Mesendoderm (in vitro differentiated cells): ENCODE results near the gene VTCN1.

ENCODE experiments used
- DNase-seq: peaks from one replicate; pipeline ENCODE4 v3.0.0; 2013
- H2AK5ac ChIP-seq: 2 replicates; pipeline ENCODE4 v1.6.1; 2013; ENCODE audit warnings: low read length, inconsistent platforms
- H2BK120ac ChIP-seq: 2 replicates; pipeline ENCODE4 v1.6.1; 2013; ENCODE audit warnings: low read depth, mild to moderate bottlenecking, low read length, moderate library complexity, mixed read lengths
- H2BK15ac ChIP-seq: replicated peaks from 2 replicates; pipeline ENCODE4 v1.6.1; 2013; ENCODE audit warnings: low read depth, mild to moderate bottlenecking, moderate library complexity
- H2BK5ac ChIP-seq: 2 replicates; pipeline ENCODE4 v1.6.1; 2013; ENCODE audit warnings: low read length, inconsistent platforms
- H3K18ac ChIP-seq: 2 replicates; pipeline ENCODE4 v1.6.1; 2013; ENCODE audit warnings: mild to moderate bottlenecking, low read length, mixed read lengths
- H3K23ac ChIP-seq: one replicate; pipeline ENCODE4 v1.6.1; 2013; ENCODE audit warnings: low read length
- H3K27ac ChIP-seq: 2 replicates; pipeline ENCODE4 v1.5.1; 2013; ENCODE audit warnings: low read depth, mild to moderate bottlenecking, inconsistent platforms, low read length, moderate library complexity
- H3K27me3 ChIP-seq: 2 replicates; pipeline ENCODE4 v1.6.1; 2013; ENCODE audit warnings: low read length, control low read depth, mild to moderate bottlenecking, inconsistent platforms; ENCODE audit not compliant: insufficient read depth, poor library complexity
- H3K36me3 ChIP-seq: 2 replicates; pipeline ENCODE4 v1.6.1; 2013; ENCODE audit warnings: low read length, inconsistent platforms; ENCODE audit not compliant: control insufficient read depth, insufficient read depth
- H3K4ac ChIP-seq: one replicate; pipeline ENCODE4 v1.6.1; 2013; ENCODE audit warnings: low read depth, mild to moderate bottlenecking, low read length, moderate library complexity
- H3K4me1 ChIP-seq: 2 replicates; pipeline ENCODE4 v1.6.1; 2013; ENCODE audit warnings: low read depth, low read length, inconsistent platforms; ENCODE audit not compliant: control insufficient read depth
- H3K4me2 ChIP-seq: 2 replicates; pipeline ENCODE4 v1.6.1; 2013; ENCODE audit warnings: low read length
- H3K4me3 ChIP-seq: 2 replicates; pipeline ENCODE4 v1.5.1; 2013; ENCODE audit warnings: mild to moderate bottlenecking, low read length
- H3K56ac ChIP-seq: one replicate; pipeline ENCODE4 v1.6.1; 2013; ENCODE audit warnings: low read length
- H3K79me1 ChIP-seq: 2 replicates; pipeline ENCODE4 v1.6.1; 2013; ENCODE audit warnings: low read length, inconsistent platforms
- H3K79me2 ChIP-seq: 2 replicates; pipeline ENCODE4 v1.6.1; 2013; ENCODE audit warnings: mild to moderate bottlenecking, low read length; ENCODE audit not compliant: control insufficient read depth, insufficient read depth
- H3K9ac ChIP-seq: 2 replicates; pipeline ENCODE4 v1.6.1; 2013; ENCODE audit warnings: low read length, inconsistent platforms
- H4K5ac ChIP-seq: one replicate; pipeline ENCODE4 v1.6.1; 2013; ENCODE audit warnings: low read length
- H4K8ac ChIP-seq: one replicate; pipeline ENCODE4 v1.6.1; 2013; ENCODE audit warnings: low read depth, mild to moderate bottlenecking, control low read depth, low read length, moderate library complexity
- WGBS: extraction: QIAGEN DNeasy Blood & Tissue Kit; methylation state at CpG from one replicate; pipeline ENCODE4 v1.1.7; 2013; ENCODE audit warnings: low lambda C conversion rate, missing lambda C conversion rate; ENCODE audit not compliant: insufficient coverage; ENCODE audit errors: extremely low coverage; 5-methylcytosine and 5-hydroxymethylcytosine counted together

VTCN1 gene

GRCh38 chr1:117177376-117177775 lies 33.4 kb downstream of the VTCN1 start:
- Histone ChIP-seq H2BK5ac (no peak overlapping the region), H4K8ac (no peak overlapping the region), H3K4ac (no peak overlapping the region), H2BK15ac (no peak overlapping the region), H3K56ac (no peak overlapping the region), H3K23ac (no peak overlapping the region), H3K79me2 (no peaks in the 10 kb centered on the region), H4K5ac (no peak overlapping the region), H3K9ac (no peak overlapping the region), H3K4me3 (no peak overlapping the region), H2AK5ac (no peak overlapping the region), H3K36me3 (no peaks in the 10 kb centered on the region), H3K27ac (no peak overlapping the region), H3K4me1 (peaks cover 2% of the 10 kb centered on the region), H2BK120ac (no peak overlapping the region), H3K27me3 (no peaks in the 10 kb centered on the region), H3K18ac (no peak overlapping the region), H3K4me2 (no peak overlapping the region), H3K79me1 (no peaks in the 10 kb centered on the region)
- no CpG with 5 or more reads among the region's 1 CpG for WGBS
- no peak for DNase-seq

- Histone ChIP-seq H2BK15ac (no peak overlapping the region), H3K4me2 (no peak overlapping the region), H2BK120ac (no peak overlapping the region), H3K4me3 (no peak overlapping the region), H4K5ac (no peak overlapping the region), H3K27me3 (no peaks in the 10 kb centered on the region), H3K79me1 (no peaks in the 10 kb centered on the region), H3K79me2 (no peaks in the 10 kb centered on the region), H3K36me3 (no peaks in the 10 kb centered on the region), H2AK5ac (no peak overlapping the region), H3K4ac (no peak overlapping the region), H3K23ac (no peak overlapping the region), H3K27ac (no peak overlapping the region), H3K9ac (no peak overlapping the region), H3K4me1 (peaks cover 2% of the 10 kb centered on the region), H2BK5ac (no peak overlapping the region), H3K18ac (no peak overlapping the region), H3K56ac (no peak overlapping the region), H4K8ac (no peak overlapping the region)
- DNase-seq, result no peak
- no CpG with 5 or more reads among the region's 6 CpGs for WGBS
Observed at GRCh38 chr1:117176579-117176978, 34.1 kb downstream of the VTCN1 start.

GRCh38 chr1:117174851-117175250 lies 35.9 kb downstream of the VTCN1 start:
- H3K18ac ChIP-seq, result peak overlapping the region; percentile 56
- H3K4me3 ChIP-seq, result no peak overlapping the region
- no peak overlapping the region for H3K4me2 ChIP-seq
- no peak overlapping the region for H4K5ac ChIP-seq
- no peak overlapping the region for H2BK120ac ChIP-seq
- peak; percentile 62 for DNase-seq
- no peak overlapping the region for H2BK15ac ChIP-seq
- no peak overlapping the region for H4K8ac ChIP-seq
- no peak overlapping the region for H2AK5ac ChIP-seq
- H2BK5ac ChIP-seq, result no peak overlapping the region
- H3K27ac ChIP-seq, result no peak overlapping the region
- no peak overlapping the region for H3K4ac ChIP-seq
- H3K56ac ChIP-seq, result no peak overlapping the region
- no peaks in the 10 kb centered on the region for H3K36me3 ChIP-seq
- H3K23ac ChIP-seq, result no peak overlapping the region
- no peaks in the 10 kb centered on the region for H3K79me1 ChIP-seq
- H3K4me1 ChIP-seq, result no peaks in the 10 kb centered on the region
- H3K79me2 ChIP-seq, result no peaks in the 10 kb centered on the region
- H3K27me3 ChIP-seq, result no peaks in the 10 kb centered on the region
- no peak overlapping the region for H3K9ac ChIP-seq
- no CpG with 5 or more reads among the region's 4 CpGs for WGBS

GRCh38 chr1:117173691-117174090 lies 37.0 kb downstream of the VTCN1 start:
- H3K4ac ChIP-seq, result no peak overlapping the region
- H3K18ac ChIP-seq, result no peak overlapping the region
- no CpG with 5 or more reads among the region's 6 CpGs for WGBS
- no peak overlapping the region for H3K56ac ChIP-seq
- H3K27ac ChIP-seq, result no peak overlapping the region
- H2BK120ac ChIP-seq, result no peak overlapping the region
- no peak overlapping the region for H2BK5ac ChIP-seq
- H3K79me1 ChIP-seq, result no peaks in the 10 kb centered on the region
- no peaks in the 10 kb centered on the region for H3K4me1 ChIP-seq
- H3K27me3 ChIP-seq, result no peaks in the 10 kb centered on the region
- H4K8ac ChIP-seq, result no peak overlapping the region
- no peak overlapping the region for H3K4me2 ChIP-seq
- no peak overlapping the region for H3K4me3 ChIP-seq
- H3K36me3 ChIP-seq, result no peaks in the 10 kb centered on the region
- H2BK15ac ChIP-seq, result no peak overlapping the region
- no peak overlapping the region for H3K9ac ChIP-seq
- H4K5ac ChIP-seq, result no peak overlapping the region
- H2AK5ac ChIP-seq, result no peak overlapping the region
- H3K23ac ChIP-seq, result no peak overlapping the region
- DNase-seq, result no peak
- H3K79me2 ChIP-seq, result no peaks in the 10 kb centered on the region

GRCh38 chr1:117173006-117173405 lies 37.7 kb downstream of the VTCN1 start:
- no peak overlapping the region for H4K5ac ChIP-seq
- H2BK15ac ChIP-seq, result no peak overlapping the region
- H2BK5ac ChIP-seq, result no peak overlapping the region
- no peaks in the 10 kb centered on the region for H3K27me3 ChIP-seq
- no peak overlapping the region for H2BK120ac ChIP-seq
- H3K79me1 ChIP-seq, result no peaks in the 10 kb centered on the region
- no peak overlapping the region for H2AK5ac ChIP-seq
- no peaks in the 10 kb centered on the region for H3K4me1 ChIP-seq
- no peak overlapping the region for H4K8ac ChIP-seq
- no peak overlapping the region for H3K23ac ChIP-seq
- H3K56ac ChIP-seq, result no peak overlapping the region
- no peak overlapping the region for H3K9ac ChIP-seq
- H3K4ac ChIP-seq, result no peak overlapping the region
- no peak overlapping the region for H3K18ac ChIP-seq
- DNase-seq, result no peak
- no CpG with 5 or more reads among the region's 10 CpGs for WGBS
- H3K36me3 ChIP-seq, result no peaks in the 10 kb centered on the region
- H3K79me2 ChIP-seq, result no peaks in the 10 kb centered on the region
- H3K4me2 ChIP-seq, result no peak overlapping the region
- H3K4me3 ChIP-seq, result no peak overlapping the region
- H3K27ac ChIP-seq, result no peak overlapping the region

- Histone ChIP-seq H3K4ac (no peak overlapping the region), H3K27ac (no peak overlapping the region), H3K4me1 (no peaks in the 10 kb centered on the region), H3K36me3 (no peaks in the 10 kb centered on the region), H3K4me3 (no peak overlapping the region), H4K8ac (no peak overlapping the region), H3K56ac (no peak overlapping the region), H3K79me2 (no peaks in the 10 kb centered on the region), H2BK5ac (no peak overlapping the region), H4K5ac (no peak overlapping the region), H3K27me3 (no peaks in the 10 kb centered on the region), H3K23ac (no peak overlapping the region), H3K9ac (no peak overlapping the region), H2AK5ac (no peak overlapping the region), H2BK15ac (no peak overlapping the region), H3K79me1 (no peaks in the 10 kb centered on the region), H3K4me2 (no peak overlapping the region), H3K18ac (no peak overlapping the region), H2BK120ac (no peak overlapping the region)
- no peak for DNase-seq
- no CpG with 5 or more reads among the region's 18 CpGs for WGBS
Observed at GRCh38 chr1:117171900-117172511, 38.7 kb downstream of the VTCN1 start.
